HG03378 (cell line): ENCODE data around the gene CEACAM19.
A peak's percentile ranks its signal among the peaks of the same experiment; 100 is the strongest.
"Not testable (repeated sequence)": the region's sequence is repeated elsewhere in the genome, so short reads cannot be mapped to it uniquely, and the experiment has no call there.

Source experiments
- ATAC-seq: cut with Tn5 transposase; IDR thresholded peaks from one replicate; pipeline ENCODE4 v1.9.1; 2021; ENCODE audit warnings: mild to moderate bottlenecking, moderate library complexity; ENCODE audit not compliant: unreplicated experiment

The CEACAM19 gene

GRCh38 chr19:44645407-44646048 is 25.8 kb upstream of the CEACAM19 start:
- ATAC-seq, result no peak

- ATAC-seq, result no peak
These were observed 25.2 kb upstream of the CEACAM19 start for GRCh38 chr19:44646049-44646416.

GRCh38 chr19:44647144-44647543 is 24.1 kb upstream of the CEACAM19 start:
- ATAC-seq, result no peak

- ATAC-seq, result no peak
These were observed 22.5 kb upstream of the CEACAM19 start for GRCh38 chr19:44648631-44649251.

- ATAC-seq, result no peak
These were observed 21.6 kb upstream of the CEACAM19 start for GRCh38 chr19:44649578-44650145.

- no peak for ATAC-seq
These were observed 17.9 kb upstream of the CEACAM19 start for GRCh38 chr19:44653343-44653742.

- ATAC-seq, result peak; percentile 78
These were observed 17.1 kb upstream of the CEACAM19 start for GRCh38 chr19:44653977-44654774.

GRCh38 chr19:44657211-44657921 is 13.9 kb upstream of the CEACAM19 start:
- no peak for ATAC-seq

GRCh38 chr19:44658069-44658733 is 13.1 kb upstream of the CEACAM19 start:
- no peak for ATAC-seq

GRCh38 chr19:44660081-44660480 is 11.2 kb upstream of the CEACAM19 start:
- ATAC-seq, result no peak

GRCh38 chr19:44661205-44661604 is 10.1 kb upstream of the CEACAM19 start:
- no peak for ATAC-seq

- no peak for ATAC-seq
These were observed 9.4 kb upstream of the CEACAM19 start for GRCh38 chr19:44661904-44662303.

- no peak for ATAC-seq
These were observed 8.4 kb upstream of the CEACAM19 start for GRCh38 chr19:44662691-44663385.

GRCh38 chr19:44663996-44664395 is 7.3 kb upstream of the CEACAM19 start:
- ATAC-seq, result no peak

- no peak for ATAC-seq
These were observed 6.3 kb upstream of the CEACAM19 start for GRCh38 chr19:44664976-44665375.

GRCh38 chr19:44666852-44667556 is 4.3 kb upstream of the CEACAM19 start:
- ATAC-seq, result no peak

- ATAC-seq, result no peak
These were observed 2.1 kb upstream of the CEACAM19 start for GRCh38 chr19:44668985-44669764.

- ATAC-seq, result not testable (repeated sequence)
These were observed 1.3 kb upstream of the CEACAM19 start for GRCh38 chr19:44670027-44670426.

- no peak for ATAC-seq
These were observed 944 bp downstream of the CEACAM19 start for GRCh38 chr19:44672226-44672625.
